ENCODE measurements around the gene SUCLG2.

Gene SUCLG2

GRCh38 chr3:67654099-67654843 lies at the start of gene SUCLG2:
SUCLG2 (minus strand) TSS chr3:67654612; CDS start chr3:67654586, 26 bp downstream.
- DNase-seq (ENCODE audit: low read depth in 2 of 2) = peak; percentile 76 to 77

- no peak for DNase-seq (ENCODE audit: low read depth in 2 of 2)
Observed at GRCh38 chr3:67700596-67700995, 46.2 kb upstream of the SUCLG2 start.

GRCh38 chr3:67699882-67700281 lies 45.5 kb upstream of the SUCLG2 start:
- no peak for DNase-seq (ENCODE audit: low read depth in 2 of 2)

GRCh38 chr3:67692621-67693020 lies 38.2 kb upstream of the SUCLG2 start:
- no peak for DNase-seq (ENCODE audit: low read depth in 2 of 2)

GRCh38 chr3:67691926-67692325 lies 37.5 kb upstream of the SUCLG2 start:
- no peak for DNase-seq (ENCODE audit: low read depth in 2 of 2)

- no peak for DNase-seq (ENCODE audit: low read depth in 2 of 2)
Observed at GRCh38 chr3:67691207-67691606, 36.8 kb upstream of the SUCLG2 start.

- DNase-seq (ENCODE audit: low read depth in 2 of 2) = no peak
Observed at GRCh38 chr3:67689806-67690205, 35.4 kb upstream of the SUCLG2 start.

GRCh38 chr3:67688231-67688630 lies 33.8 kb upstream of the SUCLG2 start:
- DNase-seq (ENCODE audit: low read depth in 2 of 2) = no peak

GRCh38 chr3:67686069-67686468 lies 31.7 kb upstream of the SUCLG2 start:
- DNase-seq (ENCODE audit: low read depth in 2 of 2) = no peak

- no peak for DNase-seq (ENCODE audit: low read depth in 2 of 2)
Observed at GRCh38 chr3:67685499-67685898, 31.1 kb upstream of the SUCLG2 start.

GRCh38 chr3:67684211-67684610 lies 29.8 kb upstream of the SUCLG2 start:
- DNase-seq (ENCODE audit: low read depth in 2 of 2) = no peak

GRCh38 chr3:67683522-67683921 lies 29.1 kb upstream of the SUCLG2 start:
- no peak for DNase-seq (ENCODE audit: low read depth in 2 of 2)

- no peak for DNase-seq (ENCODE audit: low read depth in 2 of 2)
Observed at GRCh38 chr3:67678665-67679064, 24.3 kb upstream of the SUCLG2 start.

GRCh38 chr3:67674055-67674454 lies 19.6 kb upstream of the SUCLG2 start:
- DNase-seq (ENCODE audit: low read depth in 2 of 2) = no peak

- DNase-seq (ENCODE audit: low read depth in 2 of 2) = no peak
Observed at GRCh38 chr3:67662733-67663132, 8.3 kb upstream of the SUCLG2 start.

GRCh38 chr3:67661089-67661488 lies 6.7 kb upstream of the SUCLG2 start:
- DNase-seq (ENCODE audit: low read depth in 2 of 2) = no peak

GRCh38 chr3:67657192-67657591 lies 2.8 kb upstream of the SUCLG2 start:
- DNase-seq (ENCODE audit: low read depth in 2 of 2) = no peak

GRCh38 chr3:67656614-67657013 lies 2.2 kb upstream of the SUCLG2 start:
- DNase-seq (ENCODE audit: low read depth in 2 of 2) = no peak

- DNase-seq (ENCODE audit: low read depth in 2 of 2) = peak; percentile 39 to 47
Observed at GRCh38 chr3:67655364-67656121, 1.1 kb upstream of the SUCLG2 start.

- no peak for DNase-seq (ENCODE audit: low read depth in 2 of 2)
Observed at GRCh38 chr3:67654844-67655177, 399 bp upstream of the SUCLG2 start.

GRCh38 chr3:67653425-67654098 lies 850 bp downstream of the SUCLG2 start:
- no peak for DNase-seq (ENCODE audit: low read depth in 2 of 2)

GRCh38 chr3:67650084-67650483 lies 4.3 kb downstream of the SUCLG2 start:
- no peak for DNase-seq (ENCODE audit: low read depth in 2 of 2)

GRCh38 chr3:67649681-67650080 lies 4.7 kb downstream of the SUCLG2 start:
- DNase-seq (ENCODE audit: low read depth in 2 of 2) = no peak
